ENCODE measurements around the gene RFC2. TPM values are rescaled to one million over a fixed set of nuclear protein-coding genes. Genes with fewer than 3 reads are reported as not detected.

RFC2 gene
- total RNA-seq, 2 donors from 2014 or later = 6.0 to 8.5 TPM

GRCh38 chr7:74267756-74268565, 13.8 kb upstream of the RFC2 start:
- DNase-seq (ENCODE audit: low spot score) = no peak
- no peaks in the 10 kb centered on the region for H3K27me3 ChIP-seq
- no peak overlapping the region for H3K4me3 ChIP-seq
- H3K27ac ChIP-seq = no peak overlapping the region
- no peaks in the 10 kb centered on the region for H3K9me3 ChIP-seq
- H3K36me3 ChIP-seq = no peaks in the 10 kb centered on the region
- no peak for TF ChIP-seq CTCF (IDR thresholded peaks at IDR 0.05)
- H3K4me1 ChIP-seq = peaks cover 0 to 26% of the 10 kb centered on the region in 2 donors

GRCh38 chr7:74266191-74266963, 12.2 kb upstream of the RFC2 start:
- DNase-seq (ENCODE audit: low spot score) = no peak
- no peaks in the 10 kb centered on the region for H3K9me3 ChIP-seq

GRCh38 chr7:74263399-74264120, 9.4 kb upstream of the RFC2 start:
- H3K4me3 ChIP-seq = no peak overlapping the region
- TF ChIP-seq CTCF (IDR thresholded peaks at IDR 0.05) = no peak
- H3K27ac ChIP-seq = no peak overlapping the region
- DNase-seq (ENCODE audit: low spot score) = no peak
- H3K9me3 ChIP-seq = no peaks in the 10 kb centered on the region
- no peaks in the 10 kb centered on the region for H3K27me3 ChIP-seq
- H3K36me3 ChIP-seq = no peaks in the 10 kb centered on the region
- no peaks in the 10 kb centered on the region for H3K4me1 ChIP-seq

More at GRCh38 chr7:74266191-74266963, 12.2 kb upstream of the RFC2 start:
- Histone ChIP-seq H3K27ac (no peak overlapping the region), H3K27me3 (no peaks in the 10 kb centered on the region), H3K4me1 (peaks cover 0 to 10% of the 10 kb centered on the region in 2 donors), H3K36me3 (no peaks in the 10 kb centered on the region), H3K4me3 (no peak overlapping the region)
- TF ChIP-seq CTCF (IDR thresholded peaks at IDR 0.05) = no peak

- no peak overlapping the region for H3K4me3 ChIP-seq
- TF ChIP-seq CTCF (IDR thresholded peaks at IDR 0.05) = no peak
- H3K27me3 ChIP-seq = no peaks in the 10 kb centered on the region
- H3K9me3 ChIP-seq = no peaks in the 10 kb centered on the region
- DNase-seq (ENCODE audit: low spot score) = no peak
- no peaks in the 10 kb centered on the region for H3K36me3 ChIP-seq
- H3K27ac ChIP-seq = no peak overlapping the region
- H3K4me1 ChIP-seq = no peaks in the 10 kb centered on the region
Measured at GRCh38 chr7:74262639-74263398, 8.6 kb upstream of the RFC2 start.

GRCh38 chr7:74258639-74259038, 4.4 kb upstream of the RFC2 start:
- H3K4me1 ChIP-seq = peaks cover 0 to 23% of the 10 kb centered on the region in 2 donors
- no peak for DNase-seq (ENCODE audit: low spot score)
- no peaks in the 10 kb centered on the region for H3K27me3 ChIP-seq

More at GRCh38 chr7:74258639-74259038, 4.4 kb upstream of the RFC2 start:
- Histone ChIP-seq H3K9me3 (no peaks in the 10 kb centered on the region), H3K36me3 (no peaks in the 10 kb centered on the region), H3K4me3 (no peak overlapping the region), H3K27ac (no peak overlapping the region)
- no peak for TF ChIP-seq CTCF (IDR thresholded peaks at IDR 0.05)
